PC-9 (cell line): ENCODE data around the gene CBL.

Experiments
- EZH2 ChIP-seq: fragments of 200-600 bp; sonication (generic); IDR thresholded peaks from 2 replicates; pipeline ENCODE4 v1.8.0; 2017; ENCODE audit warnings: antibody characterized with exemption, low read depth
- TF ChIP-seq, protein P1 (sequence below): fragments of 200-600 bp; sonication (generic); conservative IDR thresholded peaks from 2 replicates; pipeline ENCODE4 v1.6.1; 2017; ENCODE audit warnings: mixed run types, antibody characterized with exemption, mild to moderate bottlenecking, moderate library complexity

DNA sequence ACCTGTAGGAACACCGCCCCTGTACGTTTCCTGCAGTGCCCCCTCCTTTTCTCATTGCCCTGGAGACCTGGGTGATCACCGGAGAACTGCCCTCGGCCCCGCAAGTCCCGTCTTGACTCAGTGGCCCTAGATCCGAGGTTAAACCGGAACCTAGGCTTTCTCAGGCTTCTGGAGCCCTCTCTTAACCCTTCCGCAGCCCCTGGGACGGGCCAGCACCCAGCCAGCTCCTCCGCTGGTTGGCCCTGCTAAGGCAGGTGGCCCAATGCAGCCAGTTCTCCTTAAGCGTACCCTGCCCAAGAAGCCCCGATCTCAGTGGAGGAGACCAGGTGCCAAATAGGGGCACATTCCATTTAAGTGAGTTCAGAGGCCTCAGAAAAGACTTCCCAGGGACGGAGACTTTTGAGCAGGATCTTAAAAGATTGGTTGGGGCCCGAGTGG, 36.8 kb upstream of the CBL start:
- TF ChIP-seq EZH2, result no peak
- TF ChIP-seq, protein P1, sequence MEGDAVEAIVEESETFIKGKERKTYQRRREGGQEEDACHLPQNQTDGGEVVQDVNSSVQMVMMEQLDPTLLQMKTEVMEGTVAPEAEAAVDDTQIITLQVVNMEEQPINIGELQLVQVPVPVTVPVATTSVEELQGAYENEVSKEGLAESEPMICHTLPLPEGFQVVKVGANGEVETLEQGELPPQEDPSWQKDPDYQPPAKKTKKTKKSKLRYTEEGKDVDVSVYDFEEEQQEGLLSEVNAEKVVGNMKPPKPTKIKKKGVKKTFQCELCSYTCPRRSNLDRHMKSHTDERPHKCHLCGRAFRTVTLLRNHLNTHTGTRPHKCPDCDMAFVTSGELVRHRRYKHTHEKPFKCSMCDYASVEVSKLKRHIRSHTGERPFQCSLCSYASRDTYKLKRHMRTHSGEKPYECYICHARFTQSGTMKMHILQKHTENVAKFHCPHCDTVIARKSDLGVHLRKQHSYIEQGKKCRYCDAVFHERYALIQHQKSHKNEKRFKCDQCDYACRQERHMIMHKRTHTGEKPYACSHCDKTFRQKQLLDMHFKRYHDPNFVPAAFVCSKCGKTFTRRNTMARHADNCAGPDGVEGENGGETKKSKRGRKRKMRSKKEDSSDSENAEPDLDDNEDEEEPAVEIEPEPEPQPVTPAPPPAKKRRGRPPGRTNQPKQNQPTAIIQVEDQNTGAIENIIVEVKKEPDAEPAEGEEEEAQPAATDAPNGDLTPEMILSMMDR, result no peak
